NCI-H69 (cell line): Measurements from ENCODE around the gene NUMB.

Experiments used
- DNase-seq: peaks from one replicate; lab custom pipeline; 2025; lab: John Stamatoyannopoulos, UW

Gene NUMB

GRCh38 chr14:73261075-73261474, 197.3 kb downstream of the NUMB start:
- DNase-seq: no peak

- DNase-seq: no peak
These were observed 197.8 kb downstream of the NUMB start for GRCh38 chr14:73260574-73260973.

- DNase-seq: peak; percentile 70
These were observed 198.5 kb downstream of the NUMB start for GRCh38 chr14:73259837-73260236.

GRCh38 chr14:73258845-73259611, 199.3 kb downstream of the NUMB start:
- no peak for DNase-seq

- DNase-seq: no peak
These were observed 200.3 kb downstream of the NUMB start for GRCh38 chr14:73258076-73258475.

- no peak for DNase-seq
These were observed 202.6 kb downstream of the NUMB start for GRCh38 chr14:73255693-73256225.

- no peak for DNase-seq
These were observed 203.3 kb downstream of the NUMB start for GRCh38 chr14:73255005-73255400.

GRCh38 chr14:73254247-73255004, 203.9 kb downstream of the NUMB start:
- DNase-seq: no peak

- no peak for DNase-seq
These were observed 204.6 kb downstream of the NUMB start for GRCh38 chr14:73253721-73254120.

- DNase-seq: no peak
These were observed 205.1 kb downstream of the NUMB start for GRCh38 chr14:73253323-73253610.

GRCh38 chr14:73252491-73253322, 205.6 kb downstream of the NUMB start:
- no peak for DNase-seq

- no peak for DNase-seq
These were observed 206.7 kb downstream of the NUMB start for GRCh38 chr14:73251516-73252215.

- DNase-seq: peak; percentile 89
These were observed 207.4 kb downstream of the NUMB start for GRCh38 chr14:73250781-73251500.

GRCh38 chr14:73250317-73250713, 208.0 kb downstream of the NUMB start:
- no peak for DNase-seq

- no peak for DNase-seq
These were observed 208.6 kb downstream of the NUMB start for GRCh38 chr14:73249564-73250316.

GRCh38 chr14:73249108-73249507, 209.2 kb downstream of the NUMB start:
- no peak for DNase-seq

- DNase-seq: no peak
These were observed 210.1 kb downstream of the NUMB start for GRCh38 chr14:73248108-73248868.

- DNase-seq: no peak
These were observed 211.8 kb downstream of the NUMB start for GRCh38 chr14:73246387-73247150.
